Right atrium auricular region (tissue), 2 donors: Measurements from ENCODE around the gene TMEM59L. TPM values are rescaled to one million over a fixed set of nuclear protein-coding genes. Genes with fewer than 3 reads are reported as not detected.
A peak's percentile ranks its signal among the peaks of the same experiment; 100 is the strongest.

ENCODE experiments used
- DNase-seq: peaks from one replicate; pipeline ENCODE4 v3.0.0-alpha.2; 2019; ENCODE audit warnings: low spot score
- H3K27ac ChIP-seq, 2 donors: fragments of 200-600 bp; sonication (generic); 1 replicate in 1 of 2; 2 replicates in 1 of 2; pipeline ENCODE4 v1.5.1; 2016 to 2019
- H3K27me3 ChIP-seq, 2 donors: fragments of 200-600 bp; sonication (generic); one replicate each; pipeline versions ENCODE4 v1.5.1 to v1.6.0; 2017 to 2019
- H3K36me3 ChIP-seq: fragments of 200-600 bp; sonication (generic); one replicate; pipeline ENCODE4 v1.5.1; 2016
- H3K4me1 ChIP-seq, 2 donors: fragments of 200-600 bp; sonication (generic); one replicate each; pipeline versions ENCODE4 v1.5.1 to v1.6.0; 2017 to 2019
- H3K4me3 ChIP-seq, 2 donors: fragments of 200-600 bp; sonication (generic); 1 replicate in 1 of 2; 2 replicates in 1 of 2; pipeline ENCODE4 v1.5.1; 2017 to 2019; ENCODE audit warnings: mild to moderate bottlenecking in 1 of 2, moderate library complexity in 1 of 2
- H3K9me3 ChIP-seq, 2 donors: fragments of 200-600 bp; sonication (generic); one replicate each; pipeline ENCODE4 v1.5.1; 2019
- CTCF ChIP-seq, 2 donors: fragments of 200-600 bp; sonication (generic); IDR thresholded peaks; one replicate each; pipeline ENCODE4 v1.5.1; 2019; ENCODE audit warnings: antibody characterized with exemption in 2 of 2
- total RNA-seq, 2 donors: library from RNA; depleted of rRNA; stranded (reverse); fragments of >200 nt; gene quantifications; one replicate each; pipeline ENCODE4 v1.1.0, GENCODE V29; 2016

The TMEM59L gene
- total RNA-seq, 2 donors from 2014 or later = 2.2 to 3.0 TPM

- no peak for TF ChIP-seq CTCF (IDR thresholded peaks at IDR 0.05)
- H3K27ac ChIP-seq = peak within 1 kb of the TSS; percentile 90 to 92
- DNase-seq = no peak
These were observed 24.4 kb downstream of the TMEM59L start, which contains the start of gene KLHL26 for GRCh38 chr19:18636969-18637629. Gene KLHL26, plus strand, starts transcription at chr19:18637028. Its CDS starts 27 bp downstream, at chr19:18637055.

DNA sequence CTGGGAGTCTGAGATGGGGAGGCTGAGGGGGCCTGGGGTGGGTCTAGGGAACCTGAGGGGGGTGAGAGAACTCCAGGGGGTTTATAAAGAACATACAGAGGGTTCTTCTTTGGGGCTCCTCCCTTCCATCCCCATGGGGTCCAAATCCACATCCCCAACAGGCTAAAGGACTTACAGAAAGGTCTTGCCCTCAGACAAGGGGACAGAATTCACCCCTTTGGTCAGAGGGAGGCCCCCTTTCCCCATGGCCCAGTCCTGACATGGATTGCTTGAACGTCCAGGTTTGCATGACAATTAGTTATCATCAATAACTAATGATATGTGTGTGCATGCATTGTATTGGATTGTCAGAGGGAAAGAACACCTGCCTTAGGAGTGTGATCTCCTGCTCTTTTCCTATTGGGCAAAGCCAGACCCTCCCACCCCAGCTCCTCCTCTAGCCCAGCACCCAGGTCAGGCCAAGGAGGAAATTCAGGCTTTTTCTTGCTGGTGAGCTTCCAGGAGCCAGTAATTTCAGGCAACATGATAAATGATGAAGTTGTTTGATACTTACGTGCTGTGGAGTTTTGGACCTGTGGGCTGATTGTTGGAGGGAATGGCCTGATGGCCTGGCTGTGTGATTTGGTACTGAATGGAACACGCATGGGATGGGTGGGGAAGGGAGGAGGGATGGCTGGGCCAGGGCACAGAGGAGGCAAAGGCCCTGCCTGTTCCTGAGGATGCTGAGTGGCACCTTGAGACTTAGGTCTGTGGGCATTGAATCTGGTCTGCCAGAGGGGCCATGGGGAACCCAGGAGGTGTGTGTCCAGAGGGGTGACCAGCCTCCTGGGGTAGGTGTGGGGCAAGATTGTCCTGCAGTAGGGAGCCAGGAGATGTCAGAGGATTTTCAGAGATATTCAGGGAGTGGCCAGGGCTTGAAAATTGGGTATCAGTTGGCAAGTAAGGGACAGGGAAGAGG lies 25.3 kb downstream of the TMEM59L start:
- TF ChIP-seq CTCF (IDR thresholded peaks at IDR 0.05) = peak in 1 of 2 donors; percentile 12
- Histone ChIP-seq H3K4me3 (peak overlapping the region; percentile 78), H3K27me3 (no peaks in the 10 kb centered on the region), H3K27ac (peak overlapping the region; percentile 90 to 92), H3K9me3 (no peaks in the 10 kb centered on the region), H3K36me3 (no peaks in the 10 kb centered on the region), H3K4me1 (peaks cover 0 to 30% of the 10 kb centered on the region in 2 donors)
- no peak for DNase-seq

More at GRCh38 chr19:18636969-18637629, 24.4 kb downstream of the TMEM59L start, which contains the start of gene KLHL26:
- Histone ChIP-seq H3K9me3 (no peaks in the 10 kb centered on the region), H3K4me3 (peak within 1 kb of the TSS; percentile 78), H3K27me3 (no peaks in the 10 kb centered on the region), H3K4me1 (peaks cover 0 to 30% of the 10 kb centered on the region in 2 donors), H3K36me3 (no peaks in the 10 kb centered on the region)

GRCh38 chr19:18639706-18640243 lies 27.1 kb downstream of the TMEM59L start:
- H3K27ac ChIP-seq = no peak overlapping the region
- H3K36me3 ChIP-seq = no peaks in the 10 kb centered on the region
- H3K9me3 ChIP-seq = no peaks in the 10 kb centered on the region
- H3K27me3 ChIP-seq = no peaks in the 10 kb centered on the region
- no peak overlapping the region for H3K4me3 ChIP-seq
- no peak for DNase-seq
- no peak for TF ChIP-seq CTCF (IDR thresholded peaks at IDR 0.05)
- peaks cover 0 to 40% of the 10 kb centered on the region in 2 donors for H3K4me1 ChIP-seq

- TF ChIP-seq CTCF (IDR thresholded peaks at IDR 0.05) = peak in 1 of 2 donors; percentile 11
- Histone ChIP-seq H3K9me3 (no peaks in the 10 kb centered on the region), H3K36me3 (no peaks in the 10 kb centered on the region), H3K27me3 (no peaks in the 10 kb centered on the region), H3K4me3 (peak overlapping the region in 1 of 2 donors; percentile 22), H3K4me1 (peaks cover 0 to 40% of the 10 kb centered on the region in 2 donors), H3K27ac (peak overlapping the region; percentile 68 to 76)
- DNase-seq = no peak
These were observed 31.7 kb downstream of the TMEM59L start for GRCh38 chr19:18644196-18645034.

- peak overlapping the region; percentile 68 to 76 for H3K27ac ChIP-seq
- H3K4me1 ChIP-seq = peaks cover 0 to 47% of the 10 kb centered on the region in 2 donors
- H3K4me3 ChIP-seq = peak overlapping the region in 1 of 2 donors; percentile 22
- DNase-seq = no peak
- no peaks in the 10 kb centered on the region for H3K27me3 ChIP-seq
- no peak for TF ChIP-seq CTCF (IDR thresholded peaks at IDR 0.05)
- no peaks in the 10 kb centered on the region for H3K36me3 ChIP-seq
- H3K9me3 ChIP-seq = no peaks in the 10 kb centered on the region
These were observed 32.4 kb downstream of the TMEM59L start for GRCh38 chr19:18645035-18645511.
